H9 (cell line): ENCODE measurements around the gene SLC23A1. TPM values are rescaled to one million over a fixed set of nuclear protein-coding genes. Genes with fewer than 3 reads are reported as not detected.

Experiments
- DNase-seq: peaks from one replicate; pipeline ENCODE4 v3.0.0-alpha.2; 2017
- H2AFZ ChIP-seq: one replicate; pipeline ENCODE4 v1.6.1; 2013; ENCODE audit warnings: mild to moderate bottlenecking, low read length, control low read depth, moderate library complexity
- H2AK5ac ChIP-seq: 2 replicates; pipeline ENCODE4 v1.6.1; 2013; ENCODE audit warnings: low read length, control low read depth, mixed read lengths; ENCODE audit not compliant: insufficient read length
- H2BK120ac ChIP-seq: one replicate; pipeline ENCODE4 v1.6.1; 2013; ENCODE audit warnings: low read depth, mild to moderate bottlenecking, low read length, control low read depth, inconsistent platforms; ENCODE audit not compliant: poor library complexity, severe bottlenecking
- H2BK12ac ChIP-seq: 2 replicates; pipeline ENCODE4 v1.6.1; 2013; ENCODE audit warnings: low read length, control low read depth, mixed read lengths, low read depth; ENCODE audit not compliant: insufficient read length
- H2BK15ac ChIP-seq: 2 replicates; pipeline ENCODE4 v1.6.1; 2013; ENCODE audit warnings: low read depth, low read length, control low read depth
- H2BK20ac ChIP-seq: one replicate; pipeline ENCODE4 v1.6.1; 2013; ENCODE audit warnings: low read depth, mild to moderate bottlenecking, low read length, control low read depth, inconsistent platforms; ENCODE audit not compliant: poor library complexity, severe bottlenecking
- H2BK5ac ChIP-seq: 2 replicates; pipeline ENCODE4 v1.6.1; 2013; ENCODE audit warnings: low read length, control low read depth, mixed read lengths; ENCODE audit not compliant: insufficient read length
- H3K14ac ChIP-seq: 2 replicates; pipeline ENCODE4 v1.6.1; 2013; ENCODE audit warnings: low read length, control low read depth; ENCODE audit not compliant: insufficient read depth
- H3K18ac ChIP-seq: 2 replicates; pipeline ENCODE4 v1.6.1; 2013; ENCODE audit warnings: low read depth, mild to moderate bottlenecking, mixed read lengths, low read length, control low read depth; ENCODE audit not compliant: insufficient read length
- H3K23ac ChIP-seq: 2 replicates; pipeline ENCODE4 v1.6.1; 2013; ENCODE audit warnings: low read length, control low read depth, mixed read lengths, low read depth; ENCODE audit not compliant: insufficient read length
- H3K23me2 ChIP-seq: 2 replicates; pipeline ENCODE4 v1.6.1; 2013; ENCODE audit warnings: low read depth, mild to moderate bottlenecking, mixed read lengths, low read length, control low read depth; ENCODE audit not compliant: insufficient read length, poor library complexity, severe bottlenecking
- H3K27ac ChIP-seq: 2 replicates; pipeline ENCODE4 v1.5.1; 2013; ENCODE audit warnings: low read length, control low read depth, mixed read lengths, low read depth; ENCODE audit not compliant: insufficient read length
- H3K27me3 ChIP-seq: 2 replicates; pipeline ENCODE4 v1.6.1; 2013; ENCODE audit warnings: low read length, control low read depth, inconsistent platforms; ENCODE audit not compliant: insufficient read depth
- H3K4ac ChIP-seq: 2 replicates; pipeline ENCODE4 v1.6.1; 2013; ENCODE audit warnings: low read depth, mild to moderate bottlenecking, control low read depth, inconsistent platforms, low read length, moderate library complexity
- H3K4me1 ChIP-seq: 2 replicates; pipeline ENCODE4 v1.6.1; 2013; ENCODE audit warnings: low read length, control low read depth, inconsistent platforms; ENCODE audit not compliant: insufficient read depth
- H3K4me2 ChIP-seq: 2 replicates; pipeline ENCODE4 v1.6.1; 2013; ENCODE audit warnings: low read length, control low read depth, mixed read lengths; ENCODE audit not compliant: insufficient read length, insufficient read depth
- H3K56ac ChIP-seq: 2 replicates; pipeline ENCODE4 v1.6.1; 2013; ENCODE audit warnings: low read depth, mild to moderate bottlenecking, mixed read lengths, low read length, control low read depth; ENCODE audit not compliant: insufficient read length
- H3K79me1 ChIP-seq: 2 replicates; pipeline ENCODE4 v1.6.1; 2013; ENCODE audit warnings: low read depth, mild to moderate bottlenecking, moderate library complexity, low read length, control low read depth, inconsistent platforms; ENCODE audit not compliant: insufficient read depth, poor library complexity, severe bottlenecking
- H3K79me2 ChIP-seq: 2 replicates; pipeline ENCODE4 v1.6.1; 2013; ENCODE audit warnings: low read length, control low read depth, inconsistent platforms; ENCODE audit not compliant: insufficient read depth
- H3K9ac ChIP-seq: 2 replicates; pipeline ENCODE4 v1.6.1; 2013; ENCODE audit warnings: low read length, control low read depth, mixed read lengths; ENCODE audit not compliant: insufficient read length; ENCODE audit errors: extremely low read depth
- H3K9me3 ChIP-seq: one replicate; pipeline ENCODE4 v1.6.1; 2013; ENCODE audit warnings: low read depth, low read length, inconsistent platforms; ENCODE audit not compliant: control insufficient read depth
- H3T11ph ChIP-seq: one replicate; pipeline ENCODE4 v1.6.1; 2013; ENCODE audit warnings: mild to moderate bottlenecking, low read length, control low read depth, inconsistent platforms
- H4K20me1 ChIP-seq: one replicate; pipeline ENCODE4 v1.6.1; 2013; ENCODE audit not compliant: control insufficient read depth, insufficient read length, insufficient read depth
- H4K5ac ChIP-seq: 2 replicates; pipeline ENCODE4 v1.6.1; 2013; ENCODE audit warnings: low read depth, mild to moderate bottlenecking, mixed read lengths, low read length, control low read depth; ENCODE audit not compliant: insufficient read length
- H4K8ac ChIP-seq: replicated peaks from 2 replicates; pipeline ENCODE4 v1.6.1; 2013; ENCODE audit warnings: low read length, control low read depth, mixed read lengths, low read depth; ENCODE audit not compliant: insufficient read length
- H4K91ac ChIP-seq: 2 replicates; pipeline ENCODE4 v1.6.1; 2013; ENCODE audit warnings: low read depth, mild to moderate bottlenecking, moderate library complexity, mixed read lengths, low read length, control low read depth; ENCODE audit not compliant: insufficient read length
- H3K27ac Mint-ChIP-seq, 3 experiments: 2 replicates in 2 of 3; 3 replicates in 1 of 3; pipeline ENCODE4 v1.8.0; 2020 to 2021; ENCODE audit warnings: mixed read lengths in 3 of 3, mild to moderate bottlenecking in 1 of 3, moderate library complexity in 1 of 3
- H3K27me3 Mint-ChIP-seq: 2 replicates; pipeline ENCODE4 v1.8.0; 2021; ENCODE audit warnings: low read depth, mild to moderate bottlenecking, moderate library complexity, mixed read lengths
- H3K36me3 Mint-ChIP-seq, 3 experiments: 2 replicates in 2 of 3; 3 replicates in 1 of 3; pipeline ENCODE4 v1.8.0; 2020 to 2021; ENCODE audit warnings: low read depth in 3 of 3, mixed read lengths in 3 of 3; ENCODE audit not compliant: insufficient read depth in 1 of 3
- H3K4me1 Mint-ChIP-seq, 2 experiments: 2 replicates each; pipeline ENCODE4 v1.8.0; 2020; ENCODE audit warnings: mixed read lengths in 2 of 2
- H3K4me3 Mint-ChIP-seq, 2 experiments: 2 replicates in 1 of 2; 3 replicates in 1 of 2; pipeline ENCODE4 v1.8.0; 2020 to 2021; ENCODE audit warnings: mild to moderate bottlenecking in 2 of 2, mixed read lengths in 2 of 2, moderate library complexity in 1 of 2
- H3K9me3 Mint-ChIP-seq, 2 experiments: 2 replicates in 1 of 2; 3 replicates in 1 of 2; pipeline ENCODE4 v1.8.0; 2020; ENCODE audit warnings: mild to moderate bottlenecking in 2 of 2, mixed read lengths in 2 of 2, moderate library complexity in 1 of 2
- CTCF ChIP-seq: fragments of 200-600 bp; sonication (generic); conservative IDR thresholded peaks from 3 replicates; pipeline ENCODE4 v1.8.0; 2021; ENCODE audit warnings: antibody characterized with exemption, mild to moderate bottlenecking
- WGBS: extraction: QIAGEN DNeasy Blood & Tissue Kit; methylation state at CpG from one replicate; pipeline ENCODE4 v1.1.7; 2013; ENCODE audit warnings: missing lambda C conversion rate, low lambda C conversion rate, mixed read lengths; ENCODE audit not compliant: insufficient read length; ENCODE audit errors: extremely low coverage; 5-methylcytosine and 5-hydroxymethylcytosine counted together
- total RNA-seq: library from RNA; stranded (reverse); gene quantifications from 2 replicates; pipeline ENCODE4 v1.2.1, GENCODE V29; 2021

SLC23A1 gene
- total RNA-seq, 1 experiment from 2014 or later = not detected

- H3K79me2 ChIP-seq = no peaks in the 10 kb centered on the region
- H3K4ac ChIP-seq = no peak overlapping the region
- H4K5ac ChIP-seq = no peak overlapping the region
- no peak overlapping the region for H2BK15ac ChIP-seq
- no peak overlapping the region for H3K18ac ChIP-seq
- H2BK20ac ChIP-seq = no peak overlapping the region
- H3K27me3 ChIP-seq = no peaks in the 10 kb centered on the region
- no peaks in the 10 kb centered on the region for H3K79me1 ChIP-seq
- H3K27ac ChIP-seq = no peak overlapping the region
- peaks cover 1% of the 10 kb centered on the region for H3K27me3 Mint-ChIP-seq
- no peak for DNase-seq
- no peak overlapping the region for H3K27ac Mint-ChIP-seq
- H3K23me2 ChIP-seq = no peaks in the 10 kb centered on the region
- no peaks in the 10 kb centered on the region for H4K20me1 ChIP-seq
- H2BK120ac ChIP-seq = no peak overlapping the region
- no peak overlapping the region for H2AK5ac ChIP-seq
- no peak overlapping the region for H3K4me2 ChIP-seq
- H3K9me3 Mint-ChIP-seq = no peaks in the 10 kb centered on the region
- no peak overlapping the region; the same call in 1 of the 2 replicates for H3K14ac ChIP-seq
- H3K4me1 Mint-ChIP-seq = peaks cover 14 to 20% of the 10 kb centered on the region in 2 experiments
- H3K9ac ChIP-seq = no peak overlapping the region
- no peak for TF ChIP-seq CTCF
- H3K23ac ChIP-seq = no peak overlapping the region
- no CpG with 5 or more reads among the region's 8 CpGs for WGBS
- H3T11ph ChIP-seq = no peak overlapping the region
- no peaks in the 10 kb centered on the region for H3K4me1 ChIP-seq
- no peak overlapping the region for H3K56ac ChIP-seq
- no peaks in the 10 kb centered on the region for H3K9me3 ChIP-seq
- H2AFZ ChIP-seq = no peak overlapping the region
- no peak overlapping the region for H3K4me3 Mint-ChIP-seq
- no peak overlapping the region for H2BK5ac ChIP-seq
- H4K8ac ChIP-seq = no peak overlapping the region
- no peak overlapping the region for H2BK12ac ChIP-seq
- H4K91ac ChIP-seq = no peak overlapping the region
- peaks cover 0 to 46% (median 32%) of the 10 kb centered on the region in 3 experiments; a peak in 5 of 7 replicates for H3K36me3 Mint-ChIP-seq
Observed at GRCh38 chr5:139415221-139415861, 32.2 kb upstream of the SLC23A1 start.
